Large intestine (tissue), 12 donors: Measurements from ENCODE around the gene FABP6. TPM values are rescaled to one million over a fixed set of nuclear protein-coding genes. Genes with fewer than 3 reads are reported as not detected.

ENCODE experiments used
- DNase-seq, 2 donors: peaks; one replicate each; pipeline versions ENCODE4 v3.0.0 to v3.0.0-alpha.2; 2013
- H3K27ac ChIP-seq: one replicate; pipeline ENCODE4 v1.5.1; 2013; ENCODE audit warnings: low read length
- H3K27me3 ChIP-seq: 2 replicates; pipeline ENCODE4 v1.6.1; 2013; ENCODE audit warnings: low read length; ENCODE audit not compliant: control insufficient read depth, insufficient read depth
- H3K36me3 ChIP-seq: 2 replicates; pipeline ENCODE4 v1.6.1; 2013; ENCODE audit warnings: low read length; ENCODE audit not compliant: control insufficient read depth, insufficient read depth
- H3K4me1 ChIP-seq: one replicate; pipeline ENCODE4 v1.6.1; 2013; ENCODE audit warnings: low read length; ENCODE audit not compliant: control insufficient read depth, insufficient read depth
- H3K4me3 ChIP-seq: one replicate; pipeline ENCODE4 v1.5.1; 2013; ENCODE audit warnings: low read length
- H3K9me3 ChIP-seq: one replicate; pipeline ENCODE4 v1.6.1; 2013; ENCODE audit warnings: mild to moderate bottlenecking, low read depth, low read length, moderate library complexity; ENCODE audit not compliant: control insufficient read depth
- WGBS: methylation state at CpG from one replicate; pipeline ENCODE4 v1.1.5; 2013; ENCODE audit warnings: low lambda C conversion rate; ENCODE audit not compliant: insufficient coverage; 5-methylcytosine and 5-hydroxymethylcytosine counted together
- long read RNA-seq, 11 donors: transcript quantifications; one replicate each; lab custom pipeline, GENCODE V29; 2026
- polyA plus RNA-seq: library from polyadenylated mRNA; unstranded; fragments of 120-200 nt; gene quantifications from one replicate; pipeline ENCODE4 v1.2.1, GENCODE V29; 2013

FABP6 gene, protein sequence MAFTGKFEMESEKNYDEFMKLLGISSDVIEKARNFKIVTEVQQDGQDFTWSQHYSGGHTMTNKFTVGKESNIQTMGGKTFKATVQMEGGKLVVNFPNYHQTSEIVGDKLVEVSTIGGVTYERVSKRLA
- polyA plus RNA-seq = 9.1 TPM
- long read RNA-seq, donor 1, transcript FABP6-202 (4 exons, 572 nt) = major isoform, 78 of 93 reads
- long read RNA-seq, donor 1, partial matches to known transcripts = 10 of 93 reads
- long read RNA-seq, donor 1, other reads (novel, unspliced or antisense) = 0 of 93 reads
- long read RNA-seq, donor 2, transcript FABP6-202 (4 exons, 572 nt) = major isoform, 60 of 91 reads
- long read RNA-seq, donor 2, transcript FABP6-203 (3 exons, 440 nt) = minor isoform, 17 of 91 reads
- long read RNA-seq, donor 2, partial matches to known transcripts = 14 of 91 reads
- long read RNA-seq, donor 2, other reads (novel, unspliced or antisense) = 0 of 91 reads
- long read RNA-seq, donor 3, transcript FABP6-202 (4 exons, 572 nt) = major isoform, 106 of 183 reads
- long read RNA-seq, donor 3, transcript FABP6-203 (3 exons, 440 nt) = minor isoform, 31 of 183 reads
- long read RNA-seq, donor 3, partial matches to known transcripts = 46 of 183 reads
- long read RNA-seq, donor 3, other reads (novel, unspliced or antisense) = 0 of 183 reads
- long read RNA-seq, donor 4, transcript FABP6-202 (4 exons, 572 nt) = major isoform, 26 of 26 reads
- long read RNA-seq, donor 4, partial matches to known transcripts = 0 of 26 reads
- long read RNA-seq, donor 4, other reads (novel, unspliced or antisense) = 0 of 26 reads
- long read RNA-seq, donor 5, partial matches to known transcripts = 0 of 1 reads
- long read RNA-seq, donor 5, other reads (novel, unspliced or antisense) = 0 of 1 reads
- long read RNA-seq, donor 6, transcript FABP6-202 (4 exons, 572 nt) = major isoform, 7 of 7 reads
- long read RNA-seq, donor 6, partial matches to known transcripts = 0 of 7 reads
- long read RNA-seq, donor 6, other reads (novel, unspliced or antisense) = 0 of 7 reads
- long read RNA-seq, donor 7, transcript FABP6-202 (4 exons, 572 nt) = major isoform, 13 of 13 reads
- long read RNA-seq, donor 7, partial matches to known transcripts = 0 of 13 reads
- long read RNA-seq, donor 7, other reads (novel, unspliced or antisense) = 0 of 13 reads
- long read RNA-seq, donor 8, transcript FABP6-202 (4 exons, 572 nt) = major isoform, 49 of 55 reads
- long read RNA-seq, donor 8, transcript FABP6-203 (3 exons, 440 nt) = minor isoform, 6 of 55 reads
- long read RNA-seq, donor 8, partial matches to known transcripts = 0 of 55 reads
- long read RNA-seq, donor 8, other reads (novel, unspliced or antisense) = 0 of 55 reads
- long read RNA-seq, donor 9, transcript FABP6-202 (4 exons, 572 nt) = major isoform, 23 of 29 reads
- long read RNA-seq, donor 9, partial matches to known transcripts = 5 of 29 reads
- long read RNA-seq, donor 9, other reads (novel, unspliced or antisense) = 0 of 29 reads
- long read RNA-seq, donor 10, partial matches to known transcripts = 0 of 1 reads
- long read RNA-seq, donor 10, other reads (novel, unspliced or antisense) = 0 of 1 reads
- long read RNA-seq, donor 11, transcript FABP6-203 (3 exons, 440 nt) = minor isoform, 6 of 56 reads
- long read RNA-seq, donor 11, transcript FABP6-202 (4 exons, 572 nt) = major isoform, 50 of 56 reads
- long read RNA-seq, donor 11, partial matches to known transcripts = 0 of 56 reads
- long read RNA-seq, donor 11, other reads (novel, unspliced or antisense) = 0 of 56 reads

DNA sequence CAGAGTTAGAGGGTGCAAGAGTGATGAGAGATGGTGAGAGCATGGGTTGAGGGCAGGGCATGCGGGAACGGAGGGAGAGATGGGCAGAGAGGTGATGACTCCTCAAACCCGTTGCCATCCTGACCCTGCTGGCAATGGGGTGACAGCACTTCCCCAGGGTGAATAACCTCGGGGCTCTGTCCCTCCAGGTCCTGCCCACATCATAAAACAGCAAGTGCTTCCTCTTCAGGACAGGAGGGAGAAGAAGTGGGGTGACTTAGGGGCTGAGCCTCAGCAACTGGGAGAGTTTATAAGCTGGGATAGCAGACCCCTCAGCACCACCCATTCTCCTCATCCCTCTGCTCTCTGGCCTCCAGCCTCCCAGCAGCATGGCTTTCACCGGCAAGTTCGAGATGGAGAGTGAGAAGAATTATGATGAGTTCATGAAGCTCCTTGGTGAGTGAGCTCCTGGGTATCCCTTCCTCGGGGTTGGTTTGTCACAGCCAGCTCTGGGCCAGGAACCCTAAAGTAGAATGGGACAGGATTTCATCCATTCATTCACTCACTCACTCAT is at the start of gene FABP6:
TSS of gene FABP6 (plus strand) at position 317 of the 553 bp plus-strand sequence. CDS start at position 369, 52 bp downstream.
- peak; percentile 20 to 58 for DNase-seq
- H3K9me3 ChIP-seq = no peaks in the 10 kb centered on the region
- H3K27ac ChIP-seq = no peak within 1 kb of the TSS
- peaks cover 16% of the 10 kb centered on the region for H3K4me1 ChIP-seq
- WGBS = no CpG with 5 or more reads among the region's 7 CpGs
- H3K27me3 ChIP-seq = no peaks in the 10 kb centered on the region
- H3K36me3 ChIP-seq = no peaks in the 10 kb centered on the region
- H3K4me3 ChIP-seq = no peak within 1 kb of the TSS

DNA sequence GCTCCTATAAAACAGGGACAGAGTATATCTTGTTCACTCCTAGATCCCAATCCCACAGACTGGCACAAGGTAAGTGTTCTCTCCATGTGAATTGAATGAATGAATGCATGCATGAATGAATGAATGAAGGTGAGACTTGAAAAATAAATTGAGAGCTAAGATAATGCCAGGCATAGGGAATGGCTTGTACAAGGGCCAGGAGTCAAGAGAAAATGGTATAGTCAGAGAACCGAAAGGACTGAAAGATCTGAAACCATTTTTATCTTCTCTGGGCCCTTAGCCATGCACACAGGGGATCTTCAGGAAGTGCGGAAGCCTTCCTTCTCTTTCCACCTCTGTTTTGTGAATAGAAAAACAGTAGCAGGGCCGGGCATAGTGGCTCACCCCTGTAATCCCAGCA is 48.4 kb upstream of the FABP6 start:
- Histone ChIP-seq H3K4me3 (no peak overlapping the region), H3K27ac (no peak overlapping the region), H3K9me3 (no peaks in the 10 kb centered on the region), H3K4me1 (no peaks in the 10 kb centered on the region), H3K27me3 (no peaks in the 10 kb centered on the region), H3K36me3 (no peaks in the 10 kb centered on the region)
- no peak for DNase-seq
- WGBS = 86% methylated on average over 1 of the region's 3 CpGs

DNA sequence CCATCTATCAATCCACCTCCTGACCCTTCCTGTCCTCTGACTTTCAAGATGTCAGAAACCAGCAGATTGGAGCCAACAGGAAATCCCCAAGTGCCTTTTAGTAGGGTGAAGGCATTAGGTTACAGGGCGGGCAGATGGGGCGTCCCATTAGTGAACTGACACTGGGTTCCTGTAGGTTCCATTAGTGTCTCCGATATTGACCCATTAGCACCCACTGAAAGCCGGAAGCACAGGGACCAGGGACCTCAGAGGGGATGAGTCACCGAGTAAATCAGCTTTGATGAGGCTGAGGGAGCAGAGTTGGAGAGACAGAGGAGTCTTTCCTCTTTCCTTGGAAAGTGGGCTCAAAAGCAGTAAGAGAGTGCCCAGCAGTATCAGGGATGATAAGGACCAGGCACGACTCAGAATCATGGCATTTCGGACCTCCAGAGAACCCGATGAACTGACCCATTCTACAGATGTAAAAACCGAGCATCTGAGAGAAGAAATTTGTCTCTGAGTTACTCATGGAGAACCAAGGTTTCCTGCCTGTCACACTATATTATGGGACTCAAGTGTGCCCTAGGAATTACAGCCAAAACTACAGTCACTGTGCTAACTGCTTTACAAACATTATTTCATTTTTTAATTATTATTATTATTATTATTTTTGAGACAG is 47.2 kb upstream of the FABP6 start:
- Histone ChIP-seq H3K27ac (no peak overlapping the region), H3K36me3 (no peaks in the 10 kb centered on the region), H3K4me1 (no peaks in the 10 kb centered on the region), H3K27me3 (no peaks in the 10 kb centered on the region), H3K9me3 (peaks cover 6% of the 10 kb centered on the region), H3K4me3 (no peak overlapping the region)
- DNase-seq = no peak
- WGBS = no CpG with 5 or more reads among the region's 9 CpGs

DNA sequence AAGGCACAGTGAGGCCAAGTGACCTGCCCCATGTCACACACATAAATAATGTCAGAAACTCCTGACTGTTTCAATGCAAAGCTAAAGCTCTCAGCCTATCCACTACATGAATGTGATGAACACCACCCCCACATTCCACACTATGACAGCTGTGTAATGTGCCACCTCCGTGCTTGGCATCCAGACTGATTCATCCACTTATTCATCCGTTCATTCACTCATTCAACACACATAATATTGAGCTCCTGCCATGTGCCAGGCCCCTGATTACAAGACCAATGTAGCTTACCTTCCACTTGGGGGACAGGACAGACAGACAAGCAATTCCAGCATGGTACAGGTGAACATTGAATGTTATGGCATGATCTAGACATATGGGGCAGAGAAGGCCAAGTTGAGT is 46.2 kb upstream of the FABP6 start:
- Histone ChIP-seq H3K9me3 (peaks cover 6% of the 10 kb centered on the region), H3K4me3 (no peak overlapping the region), H3K4me1 (no peaks in the 10 kb centered on the region), H3K27me3 (no peaks in the 10 kb centered on the region), H3K27ac (no peak overlapping the region), H3K36me3 (no peaks in the 10 kb centered on the region)
- DNase-seq = no peak
- no CpG with 5 or more reads among the region's 2 CpGs for WGBS

DNA sequence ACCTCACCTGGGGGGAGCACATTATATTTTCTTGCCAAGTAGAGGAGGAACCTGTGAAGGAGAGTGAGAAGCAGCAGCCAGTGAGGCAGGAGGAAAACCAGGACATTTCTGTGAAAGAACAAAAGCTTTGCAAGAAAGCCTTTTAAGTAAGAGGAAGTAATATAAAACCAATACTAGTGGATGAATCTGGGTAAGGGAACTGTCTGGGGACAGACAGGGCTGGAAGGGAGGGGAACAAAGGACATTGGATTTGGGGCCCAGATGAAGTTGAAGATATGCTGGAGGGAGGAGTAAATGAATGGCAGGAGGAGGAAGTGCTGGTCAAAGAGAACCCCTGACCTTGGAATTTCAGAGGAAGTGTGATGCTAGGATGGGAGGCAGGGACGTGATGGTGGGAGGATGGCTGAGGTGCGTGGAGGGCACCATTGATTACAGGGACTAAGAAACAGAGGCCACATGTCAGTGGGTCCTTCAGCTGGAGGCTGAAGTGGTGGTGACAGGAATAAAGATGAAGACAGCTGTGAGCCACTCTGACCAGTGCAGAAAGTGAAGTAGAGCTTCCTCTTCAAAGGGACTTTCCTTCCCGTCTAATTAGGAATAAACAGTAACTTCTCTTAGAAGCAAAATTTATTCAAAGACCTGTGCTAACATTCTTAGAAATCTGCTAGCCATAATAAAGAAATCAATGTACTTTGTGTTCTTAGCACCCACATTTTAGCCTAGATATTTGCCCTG is 43.5 kb upstream of the FABP6 start:
- no peaks in the 10 kb centered on the region for H3K36me3 ChIP-seq
- no peak overlapping the region for H3K27ac ChIP-seq
- peaks cover 6% of the 10 kb centered on the region for H3K9me3 ChIP-seq
- no peak overlapping the region for H3K4me3 ChIP-seq
- DNase-seq = no peak
- no peaks in the 10 kb centered on the region for H3K27me3 ChIP-seq
- no CpG with 5 or more reads among the region's 3 CpGs for WGBS
- H3K4me1 ChIP-seq = no peaks in the 10 kb centered on the region

DNA sequence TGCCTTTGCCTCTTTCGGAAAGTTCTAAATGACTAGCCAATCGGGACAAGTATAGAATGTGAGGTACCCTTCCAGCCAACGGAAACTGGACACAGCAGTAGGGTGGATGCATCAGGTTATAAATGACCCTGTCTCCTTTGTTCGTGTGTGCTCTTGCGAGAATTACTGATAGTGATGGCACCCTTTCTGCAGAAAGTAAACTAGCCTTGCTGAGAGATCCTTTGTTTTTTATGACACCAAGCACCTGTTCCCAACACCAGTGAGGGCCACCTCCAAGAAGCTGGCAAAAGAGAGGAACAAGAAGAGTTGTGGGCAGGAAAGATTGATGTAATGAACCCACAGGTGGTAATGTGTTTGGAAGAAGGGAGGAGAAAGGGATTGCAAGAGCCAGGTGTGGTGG is 42.8 kb upstream of the FABP6 start:
- H3K4me3 ChIP-seq = no peak overlapping the region
- no peaks in the 10 kb centered on the region for H3K27me3 ChIP-seq
- DNase-seq = no peak
- WGBS = 80% methylated on average over 1 of the region's 5 CpGs
- no peaks in the 10 kb centered on the region for H3K4me1 ChIP-seq
- H3K27ac ChIP-seq = no peak overlapping the region
- no peaks in the 10 kb centered on the region for H3K36me3 ChIP-seq
- peaks cover 6% of the 10 kb centered on the region for H3K9me3 ChIP-seq

DNA sequence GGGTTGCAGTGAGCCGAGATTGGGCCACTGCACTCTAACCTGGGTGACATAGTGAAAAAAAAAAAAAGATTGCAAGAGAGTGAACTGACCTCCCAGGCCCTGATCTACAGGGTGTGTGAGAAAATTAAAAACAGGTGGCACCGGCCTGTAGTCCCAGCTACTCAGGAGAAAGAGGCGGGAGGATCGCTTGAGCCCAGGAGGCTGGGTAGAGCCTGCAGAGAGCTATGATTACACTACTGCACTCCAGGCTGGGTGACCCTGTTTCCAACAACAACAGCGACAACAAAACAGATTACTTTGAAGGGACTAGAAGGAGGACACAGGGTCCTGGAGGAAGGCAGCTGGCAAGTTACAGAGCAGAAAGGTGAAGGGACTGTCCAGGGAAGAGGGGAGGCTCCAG is 42.2 kb upstream of the FABP6 start:
- H3K9me3 ChIP-seq = peaks cover 6% of the 10 kb centered on the region
- H3K4me1 ChIP-seq = no peaks in the 10 kb centered on the region
- no CpG with 5 or more reads among the region's 5 CpGs for WGBS
- H3K4me3 ChIP-seq = no peak overlapping the region
- no peak overlapping the region for H3K27ac ChIP-seq
- H3K36me3 ChIP-seq = no peaks in the 10 kb centered on the region
- DNase-seq = no peak
- no peaks in the 10 kb centered on the region for H3K27me3 ChIP-seq

DNA sequence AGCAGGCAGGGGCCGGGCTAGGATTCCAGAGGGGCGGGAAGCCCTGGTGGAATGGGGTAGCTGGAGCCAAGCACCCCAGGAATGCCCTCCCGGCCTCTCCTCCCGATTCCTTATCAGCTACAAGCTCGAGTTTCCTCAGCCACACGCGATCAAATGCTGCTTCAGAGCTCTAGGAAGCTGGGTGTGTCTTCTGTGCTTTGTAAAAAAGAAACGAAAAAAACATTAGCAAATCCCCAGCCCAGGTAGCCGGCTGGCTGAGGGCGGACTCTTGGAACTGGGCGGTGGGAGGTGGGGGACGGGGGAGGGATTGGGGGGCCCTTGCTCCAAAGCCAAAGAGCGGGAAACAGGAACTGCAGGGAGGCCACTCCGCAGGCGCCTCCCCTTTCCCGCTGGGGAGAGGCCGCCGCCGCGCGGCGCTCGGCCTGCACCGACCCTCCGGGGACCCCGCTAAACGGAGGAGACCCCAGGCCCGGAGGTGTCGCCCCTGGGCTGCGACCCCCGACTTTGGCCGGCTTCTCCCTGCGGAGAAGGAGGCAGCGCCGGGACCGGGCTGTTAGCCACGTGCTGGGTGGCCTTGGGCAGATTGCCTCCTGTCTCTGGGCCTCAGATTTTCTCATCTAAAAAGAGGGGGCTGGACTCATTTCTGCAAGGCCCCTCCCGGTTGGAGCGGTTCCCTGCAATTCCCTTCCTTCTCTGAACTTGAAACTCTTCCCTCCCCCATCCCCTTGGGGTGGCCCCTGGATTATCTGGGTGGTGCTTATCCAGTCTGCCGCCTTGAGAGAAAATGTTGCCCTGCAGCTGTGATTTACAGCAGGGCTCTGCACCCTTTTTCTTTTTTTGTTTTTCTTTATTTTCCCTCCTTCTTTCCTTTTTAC is 40.9 kb upstream of the FABP6 start:
- Histone ChIP-seq H3K27ac (peak overlapping the region; percentile 97), H3K9me3 (peaks cover 6% of the 10 kb centered on the region), H3K27me3 (no peaks in the 10 kb centered on the region), H3K36me3 (no peaks in the 10 kb centered on the region), H3K4me3 (peak overlapping the region; percentile 37), H3K4me1 (no peaks in the 10 kb centered on the region)
- DNase-seq = peak; percentile 91 to 96
- WGBS = 0% methylated on average over 1 of the region's 40 CpGs
